ENCODE results near the gene CHN1. TPM values are rescaled to one million over a fixed set of nuclear protein-coding genes. Genes with fewer than 3 reads are reported as not detected.
A peak's percentile ranks its signal among the peaks of the same experiment; 100 is the strongest.

Gene CHN1
- polyA plus RNA-seq, 1 donor (not counting 4 experiments of a cell fraction or from before 2014, with no cell fraction given), result 2.3 TPM

DNA sequence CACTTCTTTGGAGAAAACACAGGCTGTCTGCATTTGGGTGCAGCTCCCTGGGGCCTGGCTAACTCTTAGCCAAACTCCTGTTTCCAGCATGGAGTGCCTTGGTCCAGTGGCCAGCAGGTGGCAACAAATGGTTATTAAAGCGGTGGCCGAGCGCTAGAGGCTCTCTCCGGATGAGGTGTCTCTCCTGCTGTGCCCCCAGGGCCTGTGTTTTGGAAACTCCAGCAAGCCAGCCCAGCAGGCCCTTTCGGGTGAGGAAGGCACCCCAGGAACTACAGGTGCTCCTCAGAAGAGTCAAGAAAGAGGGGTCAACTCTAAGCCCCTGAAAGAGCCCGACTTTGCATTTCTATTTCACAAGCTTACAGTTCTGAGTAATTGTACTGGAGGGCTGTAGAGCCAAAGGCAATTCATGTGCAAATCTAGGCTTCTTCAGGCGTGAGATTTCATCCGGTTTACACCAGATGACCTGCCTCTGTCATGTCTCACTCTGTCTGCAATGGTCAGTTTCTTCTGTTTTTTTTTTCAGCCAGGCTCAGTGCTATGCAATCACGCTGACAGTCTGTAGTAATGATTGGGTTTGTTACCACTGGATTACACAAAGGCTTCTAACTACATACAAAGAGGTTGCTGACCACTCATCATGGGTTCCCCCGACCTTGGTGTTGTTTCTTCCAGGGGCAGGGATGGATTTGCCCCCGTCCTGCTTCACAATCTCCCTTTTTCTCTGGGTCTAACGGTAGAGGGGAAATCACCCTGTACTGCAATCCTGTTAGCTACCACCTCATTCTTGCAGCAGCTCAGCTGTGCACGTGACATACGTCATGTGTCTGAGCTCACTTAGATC lies 233.3 kb downstream of the CHN1 start:
- Histone ChIP-seq H3K4me2 (ENCODE audit: control insufficient read depth, extremely low read depth, insufficient read depth, low read depth, low read length) (no peak overlapping the region), H3K79me2 (ENCODE audit: control insufficient read depth, insufficient read depth, low read length) (no peaks in the 10 kb centered on the region), H3K9ac (ENCODE audit: control insufficient read depth, extremely low read depth, insufficient read depth, low read length) (no peak overlapping the region), H3K9me1 (ENCODE audit: control insufficient read depth, extremely low read depth, insufficient read depth, low read length) (no peaks in the 10 kb centered on the region), H3K4me1 (ENCODE audit: control insufficient read depth, extremely low read depth, insufficient read depth, low read length) (peaks cover 9% of the 10 kb centered on the region), H3K27me3 (ENCODE audit: control insufficient read depth, extremely low read depth, insufficient read depth, low read length) (peaks cover 3% of the 10 kb centered on the region), H4K20me1 (ENCODE audit: control insufficient read depth, extremely low read depth, insufficient read depth, low read length) (no peaks in the 10 kb centered on the region), H2AFZ (ENCODE audit: control insufficient read depth, low read length) (peak overlapping the region; percentile 30), H3K4me3 (ENCODE audit: control insufficient read depth in 2 of 3, extremely low read depth in 1 of 3, insufficient read depth in 2 of 3, low read depth in 1 of 3, low read length in 3 of 3) (no peak overlapping the region), H3K36me3 (ENCODE audit: control insufficient read depth in 2 of 2, extremely low read depth in 1 of 2, insufficient read depth in 2 of 2, low read length in 2 of 2) (no peaks in the 10 kb centered on the region), H3K27ac (ENCODE audit: control insufficient read depth, insufficient read depth, low read length) (no peak overlapping the region), H3K9me3 (ENCODE audit: control insufficient read depth, low read depth, low read length) (no peaks in the 10 kb centered on the region)
- dilution Hi-C loops (cut with MboI; ENCODE audit: extremely low pct_ligation_motif_present, low sequenced_read_pairs), result loop anchor here (25.0 kb wide), 1 partner anchor 190 kb away; no protein-coding TSS in a partner anchor
- no peak for FAIRE-seq
- TF ChIP-seq, protein P1, sequence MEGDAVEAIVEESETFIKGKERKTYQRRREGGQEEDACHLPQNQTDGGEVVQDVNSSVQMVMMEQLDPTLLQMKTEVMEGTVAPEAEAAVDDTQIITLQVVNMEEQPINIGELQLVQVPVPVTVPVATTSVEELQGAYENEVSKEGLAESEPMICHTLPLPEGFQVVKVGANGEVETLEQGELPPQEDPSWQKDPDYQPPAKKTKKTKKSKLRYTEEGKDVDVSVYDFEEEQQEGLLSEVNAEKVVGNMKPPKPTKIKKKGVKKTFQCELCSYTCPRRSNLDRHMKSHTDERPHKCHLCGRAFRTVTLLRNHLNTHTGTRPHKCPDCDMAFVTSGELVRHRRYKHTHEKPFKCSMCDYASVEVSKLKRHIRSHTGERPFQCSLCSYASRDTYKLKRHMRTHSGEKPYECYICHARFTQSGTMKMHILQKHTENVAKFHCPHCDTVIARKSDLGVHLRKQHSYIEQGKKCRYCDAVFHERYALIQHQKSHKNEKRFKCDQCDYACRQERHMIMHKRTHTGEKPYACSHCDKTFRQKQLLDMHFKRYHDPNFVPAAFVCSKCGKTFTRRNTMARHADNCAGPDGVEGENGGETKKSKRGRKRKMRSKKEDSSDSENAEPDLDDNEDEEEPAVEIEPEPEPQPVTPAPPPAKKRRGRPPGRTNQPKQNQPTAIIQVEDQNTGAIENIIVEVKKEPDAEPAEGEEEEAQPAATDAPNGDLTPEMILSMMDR (optimal IDR thresholded peaks at IDR 0.05 in 1 of 3, IDR thresholded peaks at IDR 0.05 in 1 of 3, conservative IDR thresholded peaks at IDR 0.05 in 1 of 3; ENCODE audit: extremely low read depth in 1 of 3, insufficient read depth in 2 of 3, low read length in 3 of 3), result peak; percentile 81 to 90 (median 89)
- TF ChIP-seq EZH2 (IDR thresholded peaks at IDR 0.05; ENCODE audit: low read length), result no peak
- DNase-seq (ENCODE audit: low read depth, low spot score), result peak; percentile 25

DNA sequence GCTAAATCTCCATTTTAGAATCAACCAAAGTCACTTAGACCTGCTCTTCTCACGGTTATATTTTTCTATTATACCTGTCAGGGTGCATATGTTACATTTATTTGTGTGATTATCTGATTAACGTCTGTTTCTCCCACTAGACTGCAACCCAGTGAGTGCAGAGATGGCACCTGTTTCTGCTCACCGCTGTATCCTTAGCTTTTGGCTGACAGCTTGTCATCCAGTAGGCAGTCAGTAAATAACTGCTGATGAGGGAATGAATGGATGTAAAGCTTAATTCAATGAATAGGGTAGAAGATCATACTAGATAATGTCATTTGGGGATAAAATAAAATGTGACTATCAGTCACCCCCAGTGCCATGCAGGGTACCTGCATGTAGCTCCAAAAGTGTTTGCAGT lies 234.0 kb downstream of the CHN1 start:
- no peak for FAIRE-seq
- no peak overlapping the region for H2AFZ ChIP-seq (ENCODE audit: control insufficient read depth, low read length)

More for the DNA sequence above, 234.0 kb downstream of the CHN1 start:
- no peak for DNase-seq (ENCODE audit: low read depth, low spot score)
- no peak overlapping the region for H3K27ac ChIP-seq (ENCODE audit: control insufficient read depth, insufficient read depth, low read length)
- H3K4me2 ChIP-seq (ENCODE audit: control insufficient read depth, extremely low read depth, insufficient read depth, low read depth, low read length), result no peak overlapping the region
- H3K27me3 ChIP-seq (ENCODE audit: control insufficient read depth, extremely low read depth, insufficient read depth, low read length), result peaks cover 4% of the 10 kb centered on the region
- dilution Hi-C loops (cut with MboI; ENCODE audit: extremely low pct_ligation_motif_present, low sequenced_read_pairs), result loop anchor here (25.0 kb wide), 1 partner anchor 191 kb away; no protein-coding TSS in a partner anchor
- no peak overlapping the region for H3K9ac ChIP-seq (ENCODE audit: control insufficient read depth, extremely low read depth, insufficient read depth, low read length)
- no peaks in the 10 kb centered on the region for H4K20me1 ChIP-seq (ENCODE audit: control insufficient read depth, extremely low read depth, insufficient read depth, low read length)
- peaks cover 9% of the 10 kb centered on the region for H3K4me1 ChIP-seq (ENCODE audit: control insufficient read depth, extremely low read depth, insufficient read depth, low read length)
- H3K9me1 ChIP-seq (ENCODE audit: control insufficient read depth, extremely low read depth, insufficient read depth, low read length), result no peaks in the 10 kb centered on the region
- no peak overlapping the region for H3K4me3 ChIP-seq (ENCODE audit: control insufficient read depth in 2 of 3, extremely low read depth in 1 of 3, insufficient read depth in 2 of 3, low read depth in 1 of 3, low read length in 3 of 3)
- no peaks in the 10 kb centered on the region for H3K9me3 ChIP-seq (ENCODE audit: control insufficient read depth, low read depth, low read length)
- H3K79me2 ChIP-seq (ENCODE audit: control insufficient read depth, insufficient read depth, low read length), result no peaks in the 10 kb centered on the region
- H3K36me3 ChIP-seq (ENCODE audit: control insufficient read depth in 2 of 2, extremely low read depth in 1 of 2, insufficient read depth in 2 of 2, low read length in 2 of 2), result no peaks in the 10 kb centered on the region
- TF ChIP-seq, protein P1 (optimal IDR thresholded peaks at IDR 0.05 in 1 of 3, IDR thresholded peaks at IDR 0.05 in 1 of 3, conservative IDR thresholded peaks at IDR 0.05 in 1 of 3; ENCODE audit: extremely low read depth in 1 of 3, insufficient read depth in 2 of 3, low read length in 3 of 3), result no peak
- TF ChIP-seq EZH2 (IDR thresholded peaks at IDR 0.05; ENCODE audit: low read length), result no peak
